NT2/D1 (cell line): ENCODE results near the gene EPHB3.

Source experiments
- SUZ12 ChIP-seq: IDR thresholded peaks from 2 replicates; pipeline ENCODE4 v1.6.1; 2011; ENCODE audit not compliant: insufficient read length, insufficient read depth; ENCODE audit errors: extremely low read depth
- YY1 ChIP-seq: IDR thresholded peaks from 2 replicates; pipeline ENCODE4 v1.6.1; 2011; ENCODE audit not compliant: insufficient read length, insufficient read depth

DNA sequence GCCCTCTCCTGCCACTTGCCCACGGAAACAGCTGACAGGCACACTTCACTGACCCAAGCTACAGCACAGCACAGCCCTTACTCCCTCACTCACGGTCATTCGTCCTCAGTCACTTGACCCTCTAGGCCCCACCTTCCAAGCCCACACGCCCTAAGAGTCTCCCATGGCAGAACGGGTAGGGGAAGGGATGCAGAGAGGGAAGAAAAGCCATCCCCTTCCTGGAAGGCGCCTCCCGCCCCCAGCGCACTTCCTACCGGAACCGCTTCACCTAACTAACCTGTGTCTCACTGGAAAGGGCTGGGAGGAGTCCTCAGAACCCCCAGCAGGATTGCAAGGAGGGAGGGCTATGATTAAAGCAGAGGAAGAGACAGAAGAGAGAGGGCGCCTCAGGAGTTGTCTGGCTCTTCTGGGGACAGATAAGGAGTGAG is 22.9 kb downstream of the EPHB3 start:
- no peak for TF ChIP-seq YY1
- TF ChIP-seq SUZ12, result no peak
